Heart left ventricle (tissue), 13 donors: ENCODE measurements around the gene ZNF605.

Experiments
- POLR2A ChIP-seq, 2 donors: fragments of 450-650 bp; IDR thresholded peaks; one replicate each; pipeline ENCODE4 v1.6.1; 2017; ENCODE audit warnings: antibody characterized with exemption in 2 of 2, mild to moderate bottlenecking in 2 of 2, moderate library complexity in 2 of 2
- TF ChIP-seq, protein P1 (sequence below), 12 donors: fragments of 200-600 bp; sonication (generic) in 4 of 12; IDR thresholded peaks; one replicate each; pipeline versions ENCODE4 v1.5.0 to v1.8.0; 2018 to 2022; ENCODE audit warnings: antibody characterized with exemption in 12 of 12, mild to moderate bottlenecking in 5 of 12
- donor health status: ischemic (EF 13 %, LVEDD 7.1; RV severe dilation, severe dysfunction).
- donor health status: DM: no; HTN: yes; CAD: no.
- donor health status: DM: no; HTN: no; CAD: no.
- donor health status: ischemic (EF 25% LVEDD 6.9; RV normal size, moderate dysfunction).
- donor health status: ischemic (EF 25% LVEDD 5.7; RV mildly dilated, moderate dysfunction).
- donor health status: ischemic (EF 35%, LVEDD 5.7; RV mildly dilated, moderate dysfunction).
- donor health status: nonischemic (EF 11% LVEDD 7.7; RV severe dilation, severe dysfunction).
- donor health status: DM: yes; HTN: yes; CAD: no.
- donor health status: PGD.
- donor health status: ischemic (EF 29% LVEDD 5.4; RV normal size, mild dysfunction).
- donor health status: nonischemic (EF 23%, LVEDD 6.1; RV moderate dilation, normal function).

DNA sequence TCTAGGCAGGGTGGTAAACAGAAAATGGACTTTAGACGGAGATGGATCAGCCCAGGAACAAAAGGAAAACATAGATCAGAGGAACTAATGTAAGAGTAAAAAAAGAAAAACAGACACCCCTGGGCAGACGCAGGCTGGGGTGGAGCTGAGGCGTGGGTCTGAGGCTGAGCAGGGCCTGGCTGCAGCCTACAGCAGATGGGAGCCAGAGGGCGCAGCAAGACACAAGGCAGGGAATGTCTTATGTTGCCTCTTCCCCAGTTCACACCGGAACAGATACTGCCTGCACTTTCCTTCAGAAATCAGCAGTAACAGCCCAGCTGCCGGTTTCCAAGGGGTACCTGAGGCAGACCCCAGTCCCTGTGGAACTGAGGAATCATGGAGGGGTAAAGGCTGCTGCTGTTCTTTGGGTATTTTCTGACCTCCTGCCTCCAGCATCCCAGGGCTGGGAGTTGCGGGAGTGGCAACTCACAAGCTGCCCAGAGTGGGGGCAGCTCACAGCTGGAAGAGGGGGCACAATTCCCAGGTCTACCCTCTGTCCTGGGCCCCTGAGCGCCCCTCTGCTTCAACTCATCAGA lies 9.8 kb downstream of the ZNF605 start:
- TF ChIP-seq, protein P1, sequence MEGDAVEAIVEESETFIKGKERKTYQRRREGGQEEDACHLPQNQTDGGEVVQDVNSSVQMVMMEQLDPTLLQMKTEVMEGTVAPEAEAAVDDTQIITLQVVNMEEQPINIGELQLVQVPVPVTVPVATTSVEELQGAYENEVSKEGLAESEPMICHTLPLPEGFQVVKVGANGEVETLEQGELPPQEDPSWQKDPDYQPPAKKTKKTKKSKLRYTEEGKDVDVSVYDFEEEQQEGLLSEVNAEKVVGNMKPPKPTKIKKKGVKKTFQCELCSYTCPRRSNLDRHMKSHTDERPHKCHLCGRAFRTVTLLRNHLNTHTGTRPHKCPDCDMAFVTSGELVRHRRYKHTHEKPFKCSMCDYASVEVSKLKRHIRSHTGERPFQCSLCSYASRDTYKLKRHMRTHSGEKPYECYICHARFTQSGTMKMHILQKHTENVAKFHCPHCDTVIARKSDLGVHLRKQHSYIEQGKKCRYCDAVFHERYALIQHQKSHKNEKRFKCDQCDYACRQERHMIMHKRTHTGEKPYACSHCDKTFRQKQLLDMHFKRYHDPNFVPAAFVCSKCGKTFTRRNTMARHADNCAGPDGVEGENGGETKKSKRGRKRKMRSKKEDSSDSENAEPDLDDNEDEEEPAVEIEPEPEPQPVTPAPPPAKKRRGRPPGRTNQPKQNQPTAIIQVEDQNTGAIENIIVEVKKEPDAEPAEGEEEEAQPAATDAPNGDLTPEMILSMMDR (IDR thresholded peaks at IDR 0.05), result no peak
- no peak for TF ChIP-seq POLR2A (IDR thresholded peaks at IDR 0.05)
